IMR-90 (cell line): Measurements from ENCODE around the gene DIO1. TPM values are rescaled to one million over a fixed set of nuclear protein-coding genes. Genes with fewer than 3 reads are reported as not detected.

ENCODE experiments used
- ATAC-seq: fragments of 200-7000 bp; cut with Tn5 transposase; 2 replicates; pipeline ENCODE4 v1.9.1; 2020; ENCODE audit warnings: low read depth, mild to moderate bottlenecking, moderate library complexity
- BruUV-seq: library from RNA; stranded (reverse); fragments of 400-500 nt; replicated peaks from 2 replicates; lab custom pipeline; 2021; lab: Mats Ljungman, UMichigan
- CTCF ChIA-PET: fragments of 300-600 bp; formaldehyde crosslinking; extraction: SDS; loops from one replicate; lab custom pipeline; 2021; ENCODE audit warnings: antibody characterized with exemption; lab: Yijun Ruan, JAX
- POLR2A ChIA-PET: fragments of 300-600 bp; sonication (Branson Sonifier 250); formaldehyde crosslinking; loops from one replicate; lab custom pipeline; 2022; ENCODE audit warnings: antibody characterized with exemption; ENCODE audit not compliant: unreplicated experiment; lab: Charles Lee
- DNase-seq: peaks from one replicate; pipeline ENCODE4 v3.0.0; 2013
- H2AFZ ChIP-seq: replicated peaks from 2 replicates; pipeline ENCODE3; 2013; ENCODE audit warnings: low read length, mild to moderate bottlenecking; ENCODE audit not compliant: poor library complexity
- H2AK5ac ChIP-seq: 2 replicates; pipeline ENCODE4 v1.6.1; 2013; ENCODE audit warnings: low read depth, low read length, inconsistent platforms
- H2AK9ac ChIP-seq: replicated peaks from 2 replicates; pipeline ENCODE3; 2013; ENCODE audit warnings: mild to moderate bottlenecking, low read depth, low read length, moderate library complexity; ENCODE audit not compliant: poor library complexity
- H2BK120ac ChIP-seq: 2 replicates; pipeline ENCODE4 v1.6.1; 2013; ENCODE audit warnings: low read depth, low read length, inconsistent platforms
- H2BK15ac ChIP-seq: 3 replicates; pipeline ENCODE4 v1.6.1; 2013; ENCODE audit warnings: low read depth, low read length, inconsistent platforms
- H2BK20ac ChIP-seq: 2 replicates; pipeline ENCODE4 v1.6.1; 2013; ENCODE audit warnings: low read depth, mild to moderate bottlenecking, inconsistent platforms, low read length, moderate library complexity
- H2BK5ac ChIP-seq: 2 replicates; pipeline ENCODE4 v1.6.1; 2013; ENCODE audit warnings: mild to moderate bottlenecking, low read depth, low read length, inconsistent platforms; ENCODE audit not compliant: poor library complexity, severe bottlenecking
- H3K14ac ChIP-seq: replicated peaks from 2 replicates; pipeline ENCODE4 v1.6.1; 2013; ENCODE audit warnings: low read depth, low read length, inconsistent platforms
- H3K18ac ChIP-seq: 2 replicates; pipeline ENCODE4 v1.6.1; 2013; ENCODE audit warnings: low read depth, low read length, control low read depth
- H3K23ac ChIP-seq: 2 replicates; pipeline ENCODE4 v1.6.1; 2013; ENCODE audit warnings: low read depth, low read length, inconsistent platforms
- H3K27ac ChIP-seq: 2 replicates; pipeline ENCODE4 v1.5.1; 2013; ENCODE audit warnings: mild to moderate bottlenecking, control low read depth, low read length; ENCODE audit not compliant: insufficient read depth
- H3K27me3 ChIP-seq: 2 replicates; pipeline ENCODE4 v1.6.1; 2013; ENCODE audit warnings: low read length; ENCODE audit not compliant: control insufficient read depth, insufficient read depth
- H3K36me3 ChIP-seq: 2 replicates; pipeline ENCODE4 v1.6.1; 2013; ENCODE audit warnings: low read length, mixed read lengths; ENCODE audit not compliant: control insufficient read depth, insufficient read depth
- H3K4ac ChIP-seq: 2 replicates; pipeline ENCODE4 v1.6.1; 2013; ENCODE audit warnings: low read depth, low read length, inconsistent platforms
- H3K4me1 ChIP-seq: 2 replicates; pipeline ENCODE4 v1.6.1; 2013; ENCODE audit warnings: low read length, mixed read lengths; ENCODE audit not compliant: control insufficient read depth, insufficient read depth
- H3K4me2 ChIP-seq: 2 replicates; pipeline ENCODE4 v1.6.1; 2013; ENCODE audit warnings: low read depth, mild to moderate bottlenecking, control low read depth, low read length, moderate library complexity
- H3K4me3 ChIP-seq: 2 replicates; pipeline ENCODE4 v1.5.1; 2013; ENCODE audit warnings: low read depth, mild to moderate bottlenecking, control low read depth, low read length, moderate library complexity; ENCODE audit not compliant: insufficient read depth
- H3K56ac ChIP-seq: 2 replicates; pipeline ENCODE4 v1.6.1; 2013; ENCODE audit warnings: low read length, inconsistent platforms; ENCODE audit not compliant: insufficient read depth; ENCODE audit errors: extremely low read depth
- H3K79me1 ChIP-seq, 2 experiments: 2 replicates each; pipeline ENCODE4 v1.6.1; 2013; ENCODE audit warnings: low read length in 2 of 2, inconsistent platforms in 1 of 2, low read depth in 1 of 2
- H3K9ac ChIP-seq: 2 replicates; pipeline ENCODE4 v1.6.1; 2013; ENCODE audit warnings: low read depth, low read length, control low read depth
- H3K9me1 ChIP-seq: 2 replicates; pipeline ENCODE4 v1.6.1; 2013; ENCODE audit warnings: low read length, inconsistent platforms; ENCODE audit not compliant: insufficient read depth
- H3K9me3 ChIP-seq: 2 replicates; pipeline ENCODE4 v1.6.1; 2013; ENCODE audit warnings: low read length; ENCODE audit not compliant: control insufficient read depth, insufficient read depth
- H4K20me1 ChIP-seq: 2 replicates; pipeline ENCODE4 v1.6.1; 2013; ENCODE audit warnings: low read length, inconsistent platforms; ENCODE audit not compliant: insufficient read depth
- H4K5ac ChIP-seq: 2 replicates; pipeline ENCODE4 v1.6.1; 2013; ENCODE audit warnings: mild to moderate bottlenecking, low read depth, low read length, control low read depth
- H4K8ac ChIP-seq, 2 experiments: 2 replicates each; pipeline ENCODE4 v1.6.1; 2013; ENCODE audit warnings: low read depth in 2 of 2, low read length in 2 of 2, control low read depth in 1 of 2, inconsistent platforms in 1 of 2
- H4K91ac ChIP-seq: 2 replicates; pipeline ENCODE4 v1.6.1; 2013; ENCODE audit warnings: low read depth, low read length, inconsistent platforms; ENCODE audit not compliant: insufficient read depth
- BHLHE40 ChIP-seq: fragments of 150-350 bp; IDR thresholded peaks from 2 replicates; pipeline ENCODE4 v1.6.1; 2016; ENCODE audit warnings: mild to moderate bottlenecking, low read depth, low read length
- CEBPB ChIP-seq: IDR thresholded peaks from 2 replicates; pipeline ENCODE4 v1.6.1; 2012; ENCODE audit warnings: low read depth, low read length, improper control_type of control experiment
- CHD1 ChIP-seq: IDR thresholded peaks from 2 replicates; pipeline ENCODE4 v1.6.1; 2012; ENCODE audit warnings: low read depth, low read length, improper control_type of control experiment
- CTCF ChIP-seq: conservative IDR thresholded peaks from 2 replicates; pipeline ENCODE4 v1.5.1; 2012; ENCODE audit warnings: mild to moderate bottlenecking, low read depth, low read length, improper control_type of control experiment
- ELK1 ChIP-seq: fragments of 150-350 bp; IDR thresholded peaks from 2 replicates; pipeline ENCODE4 v1.6.1; 2016; ENCODE audit warnings: low read depth, mild to moderate bottlenecking, low read length, moderate library complexity, borderline replicate concordance
- FOS ChIP-seq: fragments of 150-350 bp; IDR thresholded peaks from 2 replicates; pipeline ENCODE4 v1.6.1; 2016; ENCODE audit warnings: low read depth, low read length
- MAFK ChIP-seq: IDR thresholded peaks from 2 replicates; pipeline ENCODE4 v1.6.1; 2012; ENCODE audit warnings: low read depth, low read length, improper control_type of control experiment
- MAZ ChIP-seq: IDR thresholded peaks from 2 replicates; pipeline ENCODE4 v1.6.1; 2012; ENCODE audit warnings: low read depth, mild to moderate bottlenecking, low read length, improper control_type of control experiment, moderate library complexity, borderline replicate concordance
- NFE2L2 ChIP-seq: fragments of 150-350 bp; IDR thresholded peaks from 2 replicates; pipeline ENCODE4 v1.6.1; 2016; ENCODE audit warnings: low read depth, mild to moderate bottlenecking, low read length
- POLR2A ChIP-seq: IDR thresholded peaks from 2 replicates; pipeline ENCODE4 v1.6.1; 2012; ENCODE audit warnings: mild to moderate bottlenecking, low read depth, low read length
- RCOR1 ChIP-seq: IDR thresholded peaks from 2 replicates; pipeline ENCODE4 v1.6.1; 2012; ENCODE audit warnings: mild to moderate bottlenecking, low read length, improper control_type of control experiment; ENCODE audit not compliant: insufficient replicate concordance
- RFX5 ChIP-seq: IDR thresholded peaks from 2 replicates; pipeline ENCODE4 v1.8.0; 2012; ENCODE audit warnings: low read depth, mild to moderate bottlenecking, low read length, moderate library complexity
- SMC3 ChIP-seq: fragments of 150-350 bp; IDR thresholded peaks from 2 replicates; pipeline ENCODE4 v1.6.1; 2016; ENCODE audit warnings: low read depth, mild to moderate bottlenecking, antibody characterized with exemption, low read length, moderate library complexity
- USF2 ChIP-seq: fragments of 150-350 bp; IDR thresholded peaks from 2 replicates; pipeline ENCODE4 v1.6.1; 2017; ENCODE audit warnings: mild to moderate bottlenecking, antibody characterized with exemption, low read length, low read depth
- WGBS, 2 experiments: methylation state at CpG; one replicate each; pipeline versions ENCODE4 v1.1.5 to v1.1.7; 2013; ENCODE audit warnings: missing lambda C conversion rate in 2 of 2; ENCODE audit not compliant: insufficient read length in 1 of 2; ENCODE audit errors: extremely low coverage in 2 of 2; 5-methylcytosine and 5-hydroxymethylcytosine counted together
- dilution Hi-C: fragments of 300-500 bp; cut with HindIII; formaldehyde crosslinking; loops from one replicate; pipeline ENCODE4 v1.14.3; 2018; ENCODE audit warnings: low sequenced_read_pairs; ENCODE audit not compliant: unreplicated experiment
- in situ Hi-C: fragments of 300-500 bp; cut with MboI; formaldehyde crosslinking; loops from 3 replicates; pipeline ENCODE4 v1.14.3; 2019; ENCODE audit warnings: low sequenced_read_pairs, inconsistent platforms, mixed read lengths
- intact Hi-C: fragments of 100-400 bp; cut with micrococcal nuclease; formaldehyde crosslinking; loops from 2 replicates; pipeline ENCODE4 v1.10.0; 2022
- polyA plus RNA-seq, 3 experiments: library from polyadenylated mRNA; depleted of rRNA; stranded (reverse); fragments of >200 nt; gene quantifications; 2 replicates each; pipeline ENCODE4 v1.2.3, GENCODE V29; 2012; ENCODE audit warnings: low replicate concordance in 1 of 3
- total RNA-seq: library from RNA; depleted of rRNA; stranded (reverse); fragments of >200 nt; gene quantifications from 2 replicates; pipeline ENCODE4 v1.2.3, GENCODE V29; 2012

The DIO1 gene
- total and polyA plus RNA-seq, 2 of the 4 experiments (the other 2 are of a cell fraction), result not detected

- Histone ChIP-seq H3K18ac (no peak overlapping the region), H2AK9ac (no peak overlapping the region), H3K27me3 (no peaks in the 10 kb centered on the region), H2AK5ac (no peak overlapping the region), H2BK120ac (no peak overlapping the region), H3K36me3 (peaks cover 14% of the 10 kb centered on the region), H3K4ac (no peak overlapping the region), H4K8ac (no peak overlapping the region), H3K79me1 (no peaks in the 10 kb centered on the region), H3K4me3 (no peak overlapping the region), H3K56ac (no peak overlapping the region), H2AFZ (no peak overlapping the region), H4K5ac (no peak overlapping the region), H3K4me2 (no peak overlapping the region), H3K9me3 (no peaks in the 10 kb centered on the region), H3K23ac (no peak overlapping the region), H4K91ac (no peak overlapping the region), H2BK20ac (no peak overlapping the region), H3K9me1 (no peaks in the 10 kb centered on the region), H2BK5ac (no peak overlapping the region), H3K27ac (no peak overlapping the region), H4K20me1 (no peaks in the 10 kb centered on the region), H3K14ac (no peak overlapping the region), H3K9ac (no peak overlapping the region), H3K4me1 (no peaks in the 10 kb centered on the region), H2BK15ac (no peak overlapping the region)
- 88% methylated on average over 3 of the region's 7 CpGs; no CpG with 5 or more reads in 1 of the 2 experiments for WGBS, 2 experiments
- ATAC-seq (no peak), DNase-seq (no peak)
- TF ChIP-seq CHD1 (no peak), RCOR1 (no peak), USF2 (no peak), ELK1 (no peak), MAFK (peak; percentile 44; the same call in 1 of the 2 replicates), SMC3 (no peak), RFX5 (no peak), POLR2A (no peak), CTCF (no peak), FOS (no peak), BHLHE40 (no peak), CEBPB (no peak), NFE2L2 (peak; percentile 44; the same call in 1 of the 2 replicates), MAZ (no peak)
- intact Hi-C loops (loop anchor here (1.0 to 10.0 kb wide), 4 partner anchors 85 to 542 kb away; partner anchors contain the start of genes IFT25, LRRC42, SSBP3 and TCEANC2), dilution Hi-C loops (no loop called here), in situ Hi-C loops (loop anchor here (25.0 kb wide), 4 partner anchors 200 to 925 kb away; partner anchors contain the start of genes CYB5RL, MRPL37, TCEANC2 and TMEM59)
- no TSS peak for BruUV-seq
- ChIA-PET POLR2A (no interaction called here), CTCF (no interaction called here)
Measured at GRCh38 chr1:53862507-53862906, 31.5 kb upstream of the DIO1 start.
